SW 1271 (cell line): Measurements from ENCODE around the gene PLCB1.

Experiments used
- DNase-seq, 2 experiments: peaks; one replicate each; lab custom pipeline; 2025; lab: John Stamatoyannopoulos, UW

Gene PLCB1

GRCh38 chr20:8661229-8661952, 529.3 kb downstream of the PLCB1 start:
- DNase-seq: no peak

DNA sequence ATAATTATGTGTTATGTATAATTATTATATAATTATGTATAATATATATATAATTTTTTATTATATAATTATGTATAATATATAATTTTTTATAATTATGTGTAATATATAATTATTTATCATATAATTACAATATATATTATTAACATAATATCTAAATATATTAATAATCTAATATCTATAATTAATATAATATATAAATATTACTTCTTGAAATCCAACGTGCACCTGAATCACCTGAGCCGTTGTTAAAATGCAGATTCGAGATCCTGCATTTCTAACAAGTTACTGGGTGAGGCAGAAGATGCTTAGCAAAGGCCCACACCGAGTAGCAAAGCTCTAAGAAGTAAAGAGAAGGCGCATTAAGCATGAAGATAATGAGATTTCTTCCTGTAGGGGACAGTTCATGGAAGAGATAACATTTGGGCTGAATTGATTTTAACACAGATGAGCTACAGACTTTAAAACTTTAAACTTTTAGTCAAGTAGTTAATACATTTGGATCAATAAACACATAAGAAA, 530.4 kb downstream of the PLCB1 start:
- no peak for DNase-seq

GRCh38 chr20:8663424-8663823, 531.4 kb downstream of the PLCB1 start:
- DNase-seq: no peak

- no peak for DNase-seq
Observed at GRCh38 chr20:8664778-8665177, 532.7 kb downstream of the PLCB1 start.

DNA sequence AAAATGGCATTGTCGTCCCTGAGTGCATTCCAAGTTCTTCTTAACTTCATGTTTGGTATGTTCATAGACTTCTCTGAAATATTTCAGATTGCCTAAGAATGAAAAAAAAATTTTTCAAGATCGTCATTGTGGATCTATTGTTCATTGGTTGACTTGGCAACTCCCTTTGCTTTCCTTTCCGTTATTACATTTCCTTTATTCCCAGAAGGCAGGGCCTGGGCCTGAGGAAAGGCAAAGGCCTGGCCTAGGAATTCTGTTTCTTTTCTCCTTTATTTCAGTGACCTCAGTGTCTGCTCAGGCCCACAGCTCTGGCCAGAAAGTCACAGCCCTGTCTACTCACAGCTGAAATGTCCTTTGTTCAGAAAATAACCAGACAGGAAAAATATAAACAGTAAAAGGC, 535.2 kb downstream of the PLCB1 start:
- no peak for DNase-seq

DNA sequence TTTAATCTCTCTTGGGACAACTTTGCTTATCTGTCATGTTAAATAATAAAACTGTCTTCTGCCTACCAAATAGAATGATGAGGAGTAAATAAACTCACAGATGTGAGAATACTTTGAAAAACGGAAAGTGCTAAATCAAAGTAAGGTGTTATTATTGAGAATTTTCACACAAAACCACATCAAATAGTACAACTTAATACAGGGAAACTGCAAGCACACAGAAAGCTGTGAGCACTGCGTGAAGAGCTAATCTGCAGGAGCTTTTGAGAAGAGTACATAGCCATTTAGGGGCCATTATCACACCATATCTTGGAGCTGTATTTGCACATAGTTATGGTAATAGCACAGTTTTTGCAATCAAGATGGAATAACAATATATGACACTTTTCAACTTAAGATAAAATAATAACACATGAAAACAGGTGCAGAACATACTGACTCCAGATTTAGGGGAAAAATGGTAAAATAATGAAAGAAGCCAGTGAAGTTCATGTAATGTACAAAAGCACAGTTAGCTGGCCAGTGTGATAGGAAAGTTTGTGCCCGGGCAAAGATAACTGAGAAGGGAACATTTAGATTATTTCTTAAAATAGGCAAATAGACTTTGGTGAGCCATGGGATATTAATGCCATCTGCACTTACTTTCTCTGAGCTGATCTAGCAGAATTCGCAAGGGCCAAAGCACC, 538.3 kb downstream of the PLCB1 start:
- no peak for DNase-seq

DNA sequence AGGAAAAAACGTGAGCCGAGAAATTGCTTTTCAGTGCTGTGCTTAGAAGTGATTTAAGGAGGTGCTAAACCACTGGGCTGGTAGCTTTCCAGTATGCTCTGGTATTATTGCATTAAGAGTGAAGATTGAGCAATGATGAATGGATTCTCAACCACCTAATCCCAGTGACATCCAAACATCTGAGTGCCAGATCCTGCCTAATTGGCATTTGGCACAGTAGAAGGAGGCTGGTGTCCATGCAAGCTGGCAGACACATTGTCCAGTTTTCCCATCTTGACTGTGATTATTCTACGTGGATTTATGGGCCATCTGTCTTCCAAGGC, 538.8 kb downstream of the PLCB1 start:
- DNase-seq: no peak

DNA sequence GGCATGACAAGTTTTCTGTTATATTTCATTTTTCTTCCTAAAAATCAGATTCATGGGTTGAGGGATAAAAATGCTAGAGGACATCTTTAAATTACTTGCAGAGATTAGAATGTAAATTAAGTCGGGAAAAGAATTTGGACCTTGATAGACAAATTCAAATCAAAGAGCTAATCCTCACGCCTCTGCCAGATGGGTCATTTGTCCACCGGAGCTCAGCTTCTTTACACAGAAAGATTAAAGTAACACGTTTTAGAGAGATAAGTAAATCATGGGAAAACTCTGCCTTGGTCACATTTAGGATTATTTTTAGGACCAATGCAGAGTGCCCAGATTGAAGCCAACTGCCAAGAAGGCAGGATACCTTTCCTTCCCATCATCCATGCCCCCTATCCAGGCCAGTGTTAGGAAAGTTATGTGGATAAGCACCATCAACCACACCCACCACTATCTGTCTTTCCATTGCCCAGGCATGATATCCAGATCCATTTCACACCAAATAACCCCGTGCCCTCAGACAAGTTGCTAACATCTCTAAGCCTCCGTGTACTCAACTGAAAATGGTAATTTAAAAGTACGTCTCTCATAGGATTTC, 539.4 kb downstream of the PLCB1 start:
- DNase-seq: no peak

- DNase-seq: no peak
Observed at GRCh38 chr20:8673116-8673515, 541.0 kb downstream of the PLCB1 start.

GRCh38 chr20:8675896-8676295, 543.8 kb downstream of the PLCB1 start:
- DNase-seq: no peak

DNA sequence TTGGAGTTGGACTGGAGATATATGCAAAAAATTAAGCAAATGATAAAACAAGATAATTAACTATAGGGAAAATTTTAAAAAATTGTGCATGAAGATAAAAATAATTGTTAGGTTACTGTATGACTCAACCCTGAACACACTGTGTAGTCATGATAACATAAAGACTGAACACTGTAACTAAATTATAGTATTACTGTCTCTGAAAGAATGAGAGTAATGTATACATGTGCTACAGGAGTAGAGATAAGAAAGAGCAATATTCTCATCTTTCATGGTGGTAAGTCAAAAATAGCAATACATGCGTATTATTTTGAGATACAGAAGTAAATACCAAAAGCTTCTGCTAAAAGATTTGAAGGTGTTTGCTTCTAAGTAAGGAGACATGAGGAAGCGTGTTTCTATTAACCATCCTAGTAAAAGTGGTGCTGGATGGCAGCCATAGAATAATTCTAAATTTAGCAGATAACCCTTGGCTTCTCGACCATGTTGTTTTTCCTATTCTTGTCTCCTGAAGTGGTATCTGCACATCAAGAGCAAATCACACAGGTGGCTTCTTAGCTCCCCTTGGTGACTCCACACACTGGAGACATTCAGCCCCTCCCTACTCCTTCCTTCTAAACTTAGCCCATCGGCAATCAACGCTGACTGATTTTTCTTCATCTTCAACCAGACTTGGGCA, 546.2 kb downstream of the PLCB1 start:
- DNase-seq: no peak

GRCh38 chr20:8689337-8689736, 557.3 kb downstream of the PLCB1 start:
- DNase-seq: no peak

DNA sequence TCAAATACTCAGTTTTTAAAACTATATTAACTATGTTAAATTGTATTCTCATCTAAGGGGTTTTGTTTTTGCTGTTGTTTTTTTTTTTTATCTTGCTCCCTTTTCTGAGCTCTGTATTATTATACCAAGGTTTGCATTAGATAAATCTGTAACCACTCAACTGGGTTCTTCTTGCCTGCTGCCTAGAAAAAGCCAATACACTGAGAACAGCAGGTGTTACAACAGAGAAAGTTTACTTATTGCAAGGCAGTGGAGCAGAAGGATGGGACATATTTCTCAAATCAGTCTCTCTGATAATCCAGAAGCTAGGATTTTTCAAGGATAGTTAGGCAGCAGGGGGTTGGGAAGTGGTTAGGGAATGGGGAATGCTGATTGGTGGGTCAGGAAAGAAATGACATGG, 558.0 kb downstream of the PLCB1 start:
- no peak for DNase-seq

GRCh38 chr20:8693709-8694108, 561.6 kb downstream of the PLCB1 start:
- DNase-seq: no peak

GRCh38 chr20:8700756-8701155, 568.7 kb downstream of the PLCB1 start:
- DNase-seq: no peak

- DNase-seq: no peak
Observed at GRCh38 chr20:8706961-8707700, 575.1 kb downstream of the PLCB1 start.

DNA sequence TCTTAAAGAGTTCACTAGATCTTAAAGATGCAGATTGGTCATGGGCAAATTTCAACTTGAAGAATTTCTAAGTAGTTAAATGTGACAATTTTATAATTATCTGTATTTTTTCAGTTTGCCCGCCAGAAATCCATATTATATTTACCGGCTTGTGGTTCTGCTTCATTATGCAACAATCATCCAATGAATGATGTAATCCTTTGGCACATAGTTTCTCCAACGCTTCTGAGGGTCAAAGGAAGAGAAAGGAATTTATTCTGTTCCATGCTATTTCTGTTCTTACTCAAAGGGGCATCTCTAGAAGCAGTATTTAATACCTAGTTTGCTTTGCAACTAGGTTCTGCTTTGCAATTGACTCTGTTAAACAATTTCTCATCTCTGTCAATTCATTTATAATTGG, 577.6 kb downstream of the PLCB1 start:
- DNase-seq: no peak

DNA sequence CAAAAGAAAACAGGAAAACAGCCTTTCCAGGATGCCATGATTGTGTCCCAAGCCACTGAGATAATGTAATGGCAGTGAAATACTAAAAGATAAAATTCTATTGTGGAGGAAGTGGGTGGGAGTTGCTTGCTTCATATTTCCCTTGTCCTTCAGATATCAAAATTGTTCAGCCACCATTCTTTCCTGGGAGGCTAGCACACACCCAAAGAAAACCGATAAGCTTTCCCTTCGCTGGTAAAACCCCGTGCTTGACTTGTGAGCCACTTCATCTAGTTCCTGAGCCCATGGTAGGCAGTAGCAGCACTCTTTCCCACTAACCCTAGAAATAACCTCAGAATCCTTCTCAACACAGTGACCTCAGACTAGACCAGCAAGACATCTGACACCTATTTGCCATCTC, 579.4 kb downstream of the PLCB1 start:
- no peak for DNase-seq

DNA sequence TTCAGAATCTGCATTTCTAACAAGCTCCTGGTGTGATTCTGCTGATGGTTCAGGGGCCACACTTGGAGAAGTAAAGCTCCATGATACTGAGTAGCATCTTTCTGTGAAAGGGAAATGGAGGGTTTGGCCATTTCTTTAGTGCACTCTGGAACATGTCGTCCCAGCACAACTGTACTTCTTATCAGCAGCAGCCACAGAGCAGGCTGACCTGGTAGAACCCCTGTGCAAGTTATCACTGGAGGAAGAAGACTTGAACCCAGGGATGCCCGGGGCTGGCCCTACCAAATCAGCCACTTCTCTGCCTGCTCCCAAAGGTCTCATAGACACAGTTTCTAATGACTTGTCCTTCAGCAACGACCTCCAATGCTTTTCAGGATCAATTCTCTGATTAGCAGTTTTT, 582.1 kb downstream of the PLCB1 start:
- DNase-seq: no peak

DNA sequence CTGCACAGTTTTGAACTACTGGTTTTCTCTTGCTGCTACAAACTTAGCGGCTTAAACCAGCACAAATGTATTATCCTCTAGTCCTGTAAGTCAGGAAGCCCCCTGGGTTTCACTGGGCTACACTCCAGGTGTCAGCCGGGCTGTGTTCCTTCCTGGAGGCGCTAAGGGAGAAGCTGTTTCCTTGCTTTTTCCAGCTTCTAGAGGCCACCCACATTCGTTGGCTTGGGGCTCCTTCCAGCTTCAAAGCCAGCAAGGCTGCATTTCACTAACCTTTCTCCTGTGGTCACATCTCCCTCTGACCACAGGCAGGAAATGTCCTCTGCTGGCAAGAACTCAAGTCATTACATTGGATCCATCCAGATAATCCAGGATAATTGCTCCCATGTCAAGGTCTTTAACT, 586.2 kb downstream of the PLCB1 start:
- DNase-seq: no peak

DNA sequence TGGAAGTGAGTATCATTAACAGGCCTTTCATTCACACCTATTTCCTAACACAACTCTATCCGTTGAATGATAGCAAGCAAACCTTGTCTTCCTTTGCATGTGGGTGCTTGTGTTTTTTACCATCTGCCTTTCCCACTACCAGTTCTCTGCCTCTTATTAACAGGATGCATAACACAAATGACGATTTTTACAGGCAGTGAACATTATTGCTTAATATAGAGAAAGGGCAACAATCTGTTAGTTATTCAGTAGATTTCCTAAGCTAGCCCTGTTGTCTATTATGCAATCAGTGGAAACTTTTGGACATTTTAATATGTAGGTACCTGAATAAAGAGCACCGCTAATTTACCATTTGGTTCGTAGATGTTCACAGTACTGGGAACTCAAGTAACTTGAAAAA, 588.0 kb downstream of the PLCB1 start:
- DNase-seq: no peak

GRCh38 chr20:8721098-8721497, 589.0 kb downstream of the PLCB1 start:
- peak; percentile 23 to 51 for DNase-seq
